ENCODE results near the gene SLC48A1. TPM values are rescaled to one million over a fixed set of nuclear protein-coding genes. Genes with fewer than 3 reads are reported as not detected.
A peak's percentile ranks its signal among the peaks of the same experiment; 100 is the strongest.

SLC48A1 gene
- total RNA-seq, 2 experiments from 2014 or later = 7.0 to 8.1 TPM

- Mint-ChIP-seq H3K27ac (no peak overlapping the region), H3K27me3 (ENCODE audit: low read depth) (peaks cover 7% of the 10 kb centered on the region), H3K9me3 (ENCODE audit: insufficient read depth) (no peaks in the 10 kb centered on the region), H3K4me1 (ENCODE audit: low read depth) (peaks cover 41% of the 10 kb centered on the region), H3K36me3 (ENCODE audit: low read depth) (no peaks in the 10 kb centered on the region), H3K4me3 (no peak overlapping the region)
- ATAC-seq = no peak
- DNase-seq = no peak
- CTCF ChIA-PET = interaction anchor here (6.4 to 18.4 kb wide), 6 partner anchors 7 to 65 kb away, joined by 94 to 646 read pairs (median 152); partner anchors contain the start of gene RAPGEF3
- POLR2A ChIA-PET = interaction anchor here (1.1 kb wide), 1 partner anchor 39 kb away, joined by 3 read pairs; no protein-coding TSS in a partner anchor
These were observed 1.7 kb upstream of the SLC48A1 start for GRCh38 chr12:47771304-47771703.

DNA sequence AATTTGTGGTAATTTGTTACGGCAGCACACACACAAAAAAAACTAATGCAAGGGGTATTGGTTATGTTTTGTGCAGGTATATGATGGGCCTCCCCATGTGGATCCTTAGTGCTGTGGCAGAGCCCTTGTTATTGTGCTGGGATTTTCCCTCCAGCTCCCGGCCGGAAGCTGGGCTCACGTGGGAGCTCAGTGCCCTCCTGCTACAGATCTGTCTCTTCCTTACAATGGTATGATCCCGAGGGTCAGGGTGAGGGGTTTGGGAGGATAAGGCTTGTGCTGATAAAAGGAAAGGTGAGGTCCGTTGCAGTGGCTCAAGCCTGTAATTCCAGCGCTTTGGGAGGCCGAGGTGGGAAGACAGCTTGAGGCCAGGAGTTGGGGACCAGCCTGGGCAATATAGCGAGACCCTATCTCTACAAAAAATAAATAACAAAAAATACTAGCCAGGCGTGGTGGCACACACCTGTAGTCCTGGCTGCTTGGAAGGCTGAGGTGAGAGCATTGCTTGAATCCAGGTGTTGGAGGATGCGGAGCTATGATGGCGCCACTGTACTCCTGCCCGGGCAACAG, 861 bp upstream of the SLC48A1 start:
- Mint-ChIP-seq H3K27me3 (ENCODE audit: low read depth) (peaks cover 7% of the 10 kb centered on the region), H3K36me3 (ENCODE audit: low read depth) (no peaks in the 10 kb centered on the region), H3K4me1 (ENCODE audit: low read depth) (peaks cover 38% of the 10 kb centered on the region), H3K4me3 (peak overlapping the region; percentile 73), H3K9me3 (ENCODE audit: insufficient read depth) (no peaks in the 10 kb centered on the region), H3K27ac (peak overlapping the region; percentile 16)
- no peak for DNase-seq
- CTCF ChIA-PET = interaction anchor here (0.6 to 18.4 kb wide), 9 partner anchors 9 to 1013 kb away, joined by 3 to 646 read pairs (median 6); partner anchors contain the start of gene RAPGEF3
- no peak for ATAC-seq
- POLR2A ChIA-PET = interaction anchor here (1.4 kb wide), 1 partner anchor 41 kb away, joined by 6 read pairs; no protein-coding TSS in a partner anchor

DNA sequence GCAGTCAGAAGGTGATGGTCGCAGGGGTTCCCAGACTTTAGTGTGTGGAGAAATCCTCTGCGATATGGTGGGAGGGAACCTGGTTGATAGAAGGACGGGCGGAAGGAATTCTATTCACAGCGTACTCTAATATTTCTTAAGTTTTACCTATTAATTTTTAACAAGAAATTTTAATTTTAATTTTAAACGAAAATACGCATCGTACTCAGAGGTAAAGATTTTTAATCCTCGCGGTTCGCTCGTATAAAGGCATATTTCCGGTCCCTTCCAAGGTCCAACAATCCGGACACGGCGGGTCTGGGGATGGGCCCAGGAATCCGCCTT, 338 bp upstream of the SLC48A1 start:
- Mint-ChIP-seq H3K27me3 (ENCODE audit: low read depth) (peaks cover 7% of the 10 kb centered on the region), H3K9me3 (ENCODE audit: insufficient read depth) (no peaks in the 10 kb centered on the region), H3K36me3 (ENCODE audit: low read depth) (no peaks in the 10 kb centered on the region), H3K27ac (peak overlapping the region; percentile 16), H3K4me3 (peak overlapping the region; percentile 73), H3K4me1 (ENCODE audit: low read depth) (peaks cover 37% of the 10 kb centered on the region)
- no peak for ATAC-seq
- CTCF ChIA-PET = interaction anchor here (0.6 to 18.4 kb wide), 12 partner anchors 10 to 1012 kb away, joined by 3 to 646 read pairs (median 4); partner anchors contain the start of genes RAPGEF3 and VDR
- POLR2A ChIA-PET = interaction anchor here (1.4 kb wide), 1 partner anchor 41 kb away, joined by 6 read pairs; no protein-coding TSS in a partner anchor
- DNase-seq = no peak

- Mint-ChIP-seq H3K36me3 (ENCODE audit: low read depth) (no peaks in the 10 kb centered on the region), H3K27ac (peak overlapping the region; percentile 66), H3K9me3 (ENCODE audit: insufficient read depth) (no peaks in the 10 kb centered on the region), H3K27me3 (ENCODE audit: low read depth) (peaks cover 7% of the 10 kb centered on the region), H3K4me3 (peak overlapping the region; percentile 87), H3K4me1 (ENCODE audit: low read depth) (peaks cover 44% of the 10 kb centered on the region)
- no peak for DNase-seq
- ChIA-PET POLR2A (interaction anchor here (1.2 kb wide), 1 partner anchor 62 kb away, joined by 3 read pairs; no protein-coding TSS in a partner anchor), CTCF (interaction anchor here (1.1 to 18.4 kb wide), 8 partner anchors 6 to 131 kb away, joined by 3 to 646 read pairs (median 122); partner anchors contain the start of genes RAPGEF3 and VDR)
- no peak for ATAC-seq
These were observed 981 bp downstream of the SLC48A1 start for GRCh38 chr12:47773858-47774580.

- POLR2A ChIA-PET = no interaction called here
These were observed 1.6 kb downstream of the SLC48A1 start for GRCh38 chr12:47774663-47775062.

GRCh38 chr12:47775100-47775911, 2.3 kb downstream of the SLC48A1 start:
- no peaks in the 10 kb centered on the region for H3K9me3 Mint-ChIP-seq (ENCODE audit: insufficient read depth)
- ChIA-PET POLR2A (interaction anchor here (0.6 kb wide), 1 partner anchor 21 kb away, joined by 3 read pairs; no protein-coding TSS in a partner anchor), CTCF (interaction anchor here (1.2 to 18.4 kb wide), 6 partner anchors 7 to 188 kb away, joined by 3 to 646 read pairs (median 122); partner anchors contain the start of genes RAPGEF3 and TMEM106C)
- peaks cover 52% of the 10 kb centered on the region for H3K4me1 Mint-ChIP-seq (ENCODE audit: low read depth)
- no peak overlapping the region for H3K4me3 Mint-ChIP-seq
- ATAC-seq = no peak
- H3K27me3 Mint-ChIP-seq (ENCODE audit: low read depth) = peaks cover 7% of the 10 kb centered on the region
- no peak overlapping the region for H3K27ac Mint-ChIP-seq
- DNase-seq = no peak
- H3K36me3 Mint-ChIP-seq (ENCODE audit: low read depth) = peaks cover 3% of the 10 kb centered on the region

More at GRCh38 chr12:47774663-47775062, 1.6 kb downstream of the SLC48A1 start:
- H3K4me1 Mint-ChIP-seq (ENCODE audit: low read depth) = peaks cover 50% of the 10 kb centered on the region
- ATAC-seq (no peak), DNase-seq (no peak)
- CTCF ChIA-PET = interaction anchor here (8.3 to 18.4 kb wide), 5 partner anchors 7 to 60 kb away, joined by 94 to 646 read pairs (median 144); partner anchors contain the start of gene RAPGEF3
- H3K9me3 Mint-ChIP-seq (ENCODE audit: insufficient read depth) = no peaks in the 10 kb centered on the region
- H3K36me3 Mint-ChIP-seq (ENCODE audit: low read depth) = peaks cover 3% of the 10 kb centered on the region
- H3K27me3 Mint-ChIP-seq (ENCODE audit: low read depth) = peaks cover 7% of the 10 kb centered on the region
- peak overlapping the region; percentile 87 for H3K4me3 Mint-ChIP-seq
- no peak overlapping the region for H3K27ac Mint-ChIP-seq

DNA sequence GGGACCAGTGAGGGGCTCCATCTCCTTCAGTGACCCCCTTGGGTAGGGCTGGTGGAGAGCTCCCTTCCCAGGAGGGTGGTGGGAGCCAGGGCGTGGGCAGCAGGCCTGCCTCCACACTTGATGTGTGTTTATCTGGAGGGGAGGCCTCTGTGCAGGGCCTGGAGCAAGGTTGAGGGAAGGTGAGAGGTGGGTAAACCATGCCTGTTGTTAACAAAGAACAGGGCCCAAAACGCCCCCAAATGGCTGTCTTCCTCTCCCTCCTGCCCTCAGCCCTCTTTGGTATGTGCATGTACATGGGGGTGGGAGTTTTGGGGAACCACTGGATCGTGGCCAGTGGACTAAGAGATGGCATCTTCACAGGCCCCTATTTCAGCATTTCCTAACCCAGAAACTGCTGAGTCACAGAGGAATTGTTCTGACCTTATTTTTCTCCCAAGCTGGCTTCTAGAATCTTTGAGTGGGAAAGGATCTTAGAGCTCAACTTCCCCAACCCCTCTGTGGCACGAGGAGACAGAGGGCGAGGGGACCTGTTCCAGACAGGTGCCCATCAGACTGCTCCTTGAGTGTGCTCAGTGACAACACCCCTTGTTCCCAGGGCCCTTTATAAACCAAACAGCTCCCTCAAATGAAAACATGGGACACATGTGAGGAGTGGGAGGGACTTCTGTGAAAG, 3.6 kb downstream of the SLC48A1 start:
- ChIA-PET CTCF (interaction anchor here (0.6 to 18.4 kb wide), 11 partner anchors 8 to 186 kb away, joined by 3 to 646 read pairs (median 4); partner anchors contain the start of gene TMEM106C), POLR2A (interaction anchor here (1.2 kb wide), 1 partner anchor 57 kb away, joined by 3 read pairs; no protein-coding TSS in a partner anchor)
- no peak for DNase-seq
- Mint-ChIP-seq H3K4me1 (ENCODE audit: low read depth) (peaks cover 52% of the 10 kb centered on the region), H3K36me3 (ENCODE audit: low read depth) (peaks cover 3% of the 10 kb centered on the region), H3K27ac (no peak overlapping the region), H3K4me3 (no peak overlapping the region), H3K27me3 (ENCODE audit: low read depth) (peaks cover 3% of the 10 kb centered on the region), H3K9me3 (ENCODE audit: insufficient read depth) (no peaks in the 10 kb centered on the region)
- ATAC-seq = no peak

GRCh38 chr12:47777151-47777550, 4.1 kb downstream of the SLC48A1 start:
- peaks cover 52% of the 10 kb centered on the region for H3K4me1 Mint-ChIP-seq (ENCODE audit: low read depth)
- peaks cover 3% of the 10 kb centered on the region for H3K36me3 Mint-ChIP-seq (ENCODE audit: low read depth)
- ChIA-PET CTCF (interaction anchor here (0.7 to 18.4 kb wide), 13 partner anchors 9 to 106 kb away, joined by 3 to 646 read pairs (median 4); partner anchors contain the start of gene ENDOU), POLR2A (interaction anchor here (1.2 kb wide), 1 partner anchor 56 kb away, joined by 3 read pairs; no protein-coding TSS in a partner anchor)
- H3K27me3 Mint-ChIP-seq (ENCODE audit: low read depth) = peaks cover 1% of the 10 kb centered on the region
- DNase-seq (no peak), ATAC-seq (no peak)
- H3K4me3 Mint-ChIP-seq = no peak overlapping the region
- no peak overlapping the region for H3K27ac Mint-ChIP-seq
- H3K9me3 Mint-ChIP-seq (ENCODE audit: insufficient read depth) = no peaks in the 10 kb centered on the region

- DNase-seq = no peak
- ChIA-PET POLR2A (interaction anchor here (1.4 kb wide), 1 partner anchor 36 kb away, joined by 5 read pairs; no protein-coding TSS in a partner anchor), CTCF (interaction anchor here (0.7 to 18.4 kb wide), 18 partner anchors 10 to 106 kb away, joined by 3 to 646 read pairs (median 4); partner anchors contain the start of genes ENDOU and RAPGEF3)
- Mint-ChIP-seq H3K4me3 (no peak overlapping the region), H3K9me3 (ENCODE audit: insufficient read depth) (no peaks in the 10 kb centered on the region), H3K4me1 (ENCODE audit: low read depth) (peaks cover 53% of the 10 kb centered on the region), H3K27ac (peak overlapping the region; percentile 58), H3K36me3 (ENCODE audit: low read depth) (peaks cover 8% of the 10 kb centered on the region), H3K27me3 (ENCODE audit: low read depth) (no peaks in the 10 kb centered on the region)
- ATAC-seq = no peak
These were observed 4.9 kb downstream of the SLC48A1 start for GRCh38 chr12:47777741-47778558.

DNA sequence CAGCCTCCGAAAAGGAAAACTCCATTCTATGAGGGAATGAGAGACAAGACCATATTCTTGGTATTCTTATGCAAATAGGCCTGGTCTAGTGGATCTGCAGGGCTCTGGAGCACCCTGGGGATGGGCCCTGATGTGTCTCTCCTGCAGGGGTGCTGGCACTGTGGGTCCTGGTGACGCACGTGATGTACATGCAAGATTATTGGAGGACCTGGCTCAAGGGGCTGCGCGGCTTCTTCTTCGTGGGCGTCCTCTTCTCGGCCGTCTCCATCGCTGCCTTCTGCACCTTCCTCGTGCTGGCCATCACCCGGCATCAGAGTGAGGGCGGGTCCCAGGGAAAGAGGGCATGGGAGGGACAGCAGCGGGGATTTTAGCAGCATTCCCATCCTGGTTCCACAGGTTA, 5.8 kb downstream of the SLC48A1 start:
- H3K36me3 Mint-ChIP-seq (ENCODE audit: low read depth) = peaks cover 13% of the 10 kb centered on the region
- CTCF ChIA-PET = interaction anchor here (0.7 to 18.4 kb wide), 16 partner anchors 10 to 65 kb away, joined by 3 to 646 read pairs (median 4); partner anchors contain the start of genes ENDOU and RAPGEF3
- H3K27ac Mint-ChIP-seq = no peak overlapping the region
- H3K9me3 Mint-ChIP-seq (ENCODE audit: insufficient read depth) = no peaks in the 10 kb centered on the region
- no peak overlapping the region for H3K4me3 Mint-ChIP-seq
- POLR2A ChIA-PET = interaction anchor here (1.4 kb wide), 1 partner anchor 35 kb away, joined by 5 read pairs; no protein-coding TSS in a partner anchor
- H3K4me1 Mint-ChIP-seq (ENCODE audit: low read depth) = peaks cover 50% of the 10 kb centered on the region
- no peaks in the 10 kb centered on the region for H3K27me3 Mint-ChIP-seq (ENCODE audit: low read depth)
- no peak for DNase-seq
- ATAC-seq = no peak
